ENCODE data around the gene DRC7.
"Not testable (repeated sequence)": the region's sequence is repeated elsewhere in the genome, so short reads cannot be mapped to it uniquely, and the experiment has no call there.

Gene DRC7

GRCh38 chr16:57739756-57740422 is 45.3 kb downstream of the DRC7 start:
- no peak for DNase-seq

DNA sequence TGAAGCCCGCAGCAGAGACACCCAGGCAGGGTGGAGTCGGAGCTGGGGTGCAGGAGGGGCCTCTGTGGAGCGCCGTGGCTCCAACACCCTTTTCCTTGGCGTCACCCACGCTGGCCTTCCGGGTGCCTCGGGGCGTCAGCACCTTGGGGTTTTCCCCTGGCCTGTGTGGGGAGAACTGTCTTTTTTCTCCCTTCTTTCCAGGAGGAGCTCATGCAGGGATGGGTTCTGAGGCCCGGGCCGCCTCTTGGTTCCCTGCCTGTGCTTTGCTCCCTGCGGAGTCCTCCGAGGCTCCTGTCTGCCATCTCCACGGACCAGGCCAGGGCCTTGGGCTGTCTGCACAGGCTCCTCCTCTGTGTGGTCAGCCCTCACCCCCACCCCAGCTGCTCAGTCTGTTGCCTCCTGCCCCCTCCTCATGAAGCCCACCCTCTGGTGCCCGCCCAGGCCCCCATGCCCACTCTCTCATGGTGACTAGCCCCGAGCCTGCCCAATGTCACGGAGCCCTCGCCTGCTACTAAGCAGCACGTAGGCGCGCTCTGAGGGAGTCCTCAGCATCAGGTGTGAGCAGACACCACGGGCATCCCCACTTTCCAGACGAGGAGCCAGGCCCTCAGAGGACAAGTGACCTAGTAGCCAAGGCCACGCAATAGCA is 45.9 kb downstream of the DRC7 start:
- DNase-seq: no peak

GRCh38 chr16:57741660-57742191 is 47.1 kb downstream of the DRC7 start:
- DNase-seq: no peak

DNA sequence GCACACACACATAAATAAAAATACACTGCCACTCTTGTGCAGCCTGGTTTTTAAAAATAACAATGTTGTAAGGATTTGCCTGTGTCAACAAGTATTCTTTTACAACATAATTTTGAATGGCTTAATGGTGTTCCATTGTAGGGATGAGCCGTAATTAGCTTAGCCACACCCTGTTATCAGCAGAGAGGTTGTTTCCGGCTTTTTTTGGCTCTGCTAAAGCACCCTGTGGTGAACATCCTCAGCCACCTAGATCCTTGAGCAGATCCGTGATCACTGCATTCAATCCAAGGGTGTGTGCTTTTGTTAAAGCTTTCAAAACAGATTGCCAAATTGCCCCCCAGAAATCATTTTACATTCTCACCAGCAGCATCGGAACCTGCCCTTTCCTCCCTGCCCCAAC is 47.9 kb downstream of the DRC7 start:
- no peak for DNase-seq

- no peak for DNase-seq
Observed at GRCh38 chr16:57743458-57743857, 48.9 kb downstream of the DRC7 start.

GRCh38 chr16:57743886-57744641 is 49.5 kb downstream of the DRC7 start:
- no peak for DNase-seq

GRCh38 chr16:57744642-57744903 is 50.0 kb downstream of the DRC7 start:
- no peak for DNase-seq

DNA sequence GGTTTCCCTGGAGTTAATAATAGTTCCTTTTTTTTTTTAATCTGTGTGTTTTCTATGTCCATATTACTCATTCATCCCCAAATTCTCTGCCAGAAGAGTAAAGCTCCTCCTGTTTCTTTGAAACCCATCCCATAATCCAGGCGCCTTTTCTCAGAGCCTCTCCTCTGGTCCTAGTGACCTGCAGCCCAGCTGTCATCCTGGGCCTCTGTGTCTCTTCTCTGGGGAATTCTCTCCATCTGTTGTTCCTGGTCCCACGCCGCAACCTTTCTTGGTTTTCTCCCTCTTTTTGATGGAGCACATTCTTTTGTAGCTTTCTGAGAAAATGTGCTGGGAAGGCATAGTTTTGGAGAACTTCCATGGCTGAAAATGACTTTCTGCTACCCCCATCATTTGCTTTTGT is 51.2 kb downstream of the DRC7 start:
- DNase-seq: no peak

DNA sequence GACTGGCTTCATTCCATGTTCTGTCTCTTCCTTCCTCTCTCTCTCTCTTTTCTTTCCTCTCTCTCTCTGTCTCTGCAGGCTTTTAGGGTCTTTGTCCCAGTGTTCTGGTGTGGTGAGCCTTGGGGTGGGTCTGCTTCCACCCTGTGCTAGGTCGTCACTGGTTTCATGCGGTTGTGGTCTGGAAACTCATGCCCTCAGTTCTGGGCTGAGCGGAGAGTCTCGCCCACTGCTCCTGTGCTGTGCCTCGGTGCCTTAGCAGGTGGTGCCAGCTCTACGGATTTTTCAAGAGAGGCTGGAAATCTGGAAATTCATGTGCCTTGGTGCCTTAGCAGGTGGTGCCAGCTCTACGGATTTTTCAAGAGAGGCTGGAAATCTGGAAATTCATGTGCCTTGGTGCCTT is 51.7 kb downstream of the DRC7 start:
- DNase-seq: not testable (repeated sequence)

- no peak for DNase-seq
Observed at GRCh38 chr16:57747091-57747490, 52.5 kb downstream of the DRC7 start.

GRCh38 chr16:57747496-57747895 is 52.9 kb downstream of the DRC7 start:
- no peak for DNase-seq

GRCh38 chr16:57747996-57748395 is 53.4 kb downstream of the DRC7 start:
- no peak for DNase-seq

DNA sequence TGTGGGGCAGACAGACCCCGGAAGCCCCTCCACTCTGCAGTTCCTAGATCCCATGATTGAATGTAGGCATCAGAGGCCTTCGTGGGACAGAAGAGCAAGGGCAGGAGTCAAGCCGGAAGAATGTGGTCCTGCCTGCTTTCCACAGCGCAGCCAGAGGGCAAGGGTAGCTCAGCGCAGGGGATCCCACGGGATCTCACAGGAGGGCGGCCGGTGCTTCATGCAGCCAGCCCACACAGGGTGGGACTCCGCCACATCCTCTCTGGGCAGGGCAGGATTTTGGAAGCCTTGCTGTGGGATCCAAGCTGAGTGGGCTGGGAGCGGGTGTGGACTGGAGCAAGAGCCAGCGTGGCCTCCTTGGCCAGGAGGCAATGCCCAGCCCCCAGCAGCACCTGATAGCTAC is 54.0 kb downstream of the DRC7 start:
- no peak for DNase-seq

DNA sequence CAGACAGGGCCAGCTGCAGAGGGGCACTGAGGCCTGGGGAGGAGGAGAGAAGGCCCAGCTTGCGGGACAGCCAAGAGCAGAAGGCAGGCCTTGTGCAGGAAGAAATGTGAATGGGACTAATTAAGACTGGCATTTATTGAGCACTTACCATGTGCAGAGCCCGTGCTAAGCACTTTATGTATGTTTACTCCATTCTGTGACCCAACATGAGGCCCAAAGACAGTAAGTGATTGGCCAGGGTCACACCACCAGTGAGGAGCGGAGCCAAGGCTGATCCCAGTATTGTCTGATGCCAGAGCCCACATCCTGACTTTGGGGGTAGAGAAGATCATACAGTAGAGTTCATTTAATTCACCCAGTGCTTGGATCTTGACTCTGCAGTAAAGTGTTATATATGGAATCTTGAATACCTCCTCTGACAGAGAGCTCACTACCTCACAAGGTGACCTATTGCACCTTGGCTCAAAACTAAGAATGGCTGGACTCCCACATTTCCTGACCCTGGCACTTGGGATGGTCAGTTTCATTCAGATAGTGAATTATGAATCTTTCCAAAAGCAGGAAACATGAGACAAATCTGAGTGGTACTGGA is 54.6 kb downstream of the DRC7 start:
- no peak for DNase-seq

GRCh38 chr16:57749856-57750452 is 55.3 kb downstream of the DRC7 start:
- no peak for DNase-seq

GRCh38 chr16:57750796-57751538 is 56.4 kb downstream of the DRC7 start:
- DNase-seq: no peak

DNA sequence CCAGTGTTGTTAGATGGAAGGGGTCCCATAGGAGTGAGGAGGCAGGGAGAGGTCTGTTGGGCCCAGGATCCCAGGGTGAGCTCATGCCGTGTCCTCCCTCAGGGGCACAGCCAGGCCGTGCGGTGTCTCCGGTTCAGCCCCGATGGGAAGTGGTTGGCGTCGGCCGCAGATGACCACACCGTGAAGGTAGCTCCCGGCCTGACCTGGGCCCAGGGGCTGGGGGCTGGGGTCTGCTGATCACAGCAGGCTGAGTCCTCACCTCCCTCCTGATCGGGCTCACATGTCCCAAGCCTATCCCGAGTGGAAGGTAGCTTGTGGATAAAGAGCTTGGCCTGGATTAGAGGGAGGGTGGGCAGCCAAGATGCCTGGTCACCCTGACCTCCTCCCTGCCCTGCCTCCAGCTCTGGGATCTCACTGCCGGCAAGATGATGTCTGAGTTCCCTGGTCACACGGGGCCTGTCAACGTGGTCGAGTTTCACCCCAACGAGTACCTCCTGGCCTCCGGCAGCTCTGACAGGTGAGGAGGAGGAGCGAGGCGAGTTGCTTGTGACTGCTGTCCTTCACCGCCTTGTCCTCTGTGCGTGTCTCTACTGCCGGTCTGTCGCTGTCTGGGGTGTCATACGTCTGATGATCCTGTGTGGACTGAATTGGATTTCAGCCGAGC is 57.1 kb downstream of the DRC7 start:
- no peak for DNase-seq

GRCh38 chr16:57752203-57752580 is 57.6 kb downstream of the DRC7 start:
- no peak for DNase-seq

GRCh38 chr16:57752581-57753447 is 58.2 kb downstream of the DRC7 start:
- DNase-seq: no peak

DNA sequence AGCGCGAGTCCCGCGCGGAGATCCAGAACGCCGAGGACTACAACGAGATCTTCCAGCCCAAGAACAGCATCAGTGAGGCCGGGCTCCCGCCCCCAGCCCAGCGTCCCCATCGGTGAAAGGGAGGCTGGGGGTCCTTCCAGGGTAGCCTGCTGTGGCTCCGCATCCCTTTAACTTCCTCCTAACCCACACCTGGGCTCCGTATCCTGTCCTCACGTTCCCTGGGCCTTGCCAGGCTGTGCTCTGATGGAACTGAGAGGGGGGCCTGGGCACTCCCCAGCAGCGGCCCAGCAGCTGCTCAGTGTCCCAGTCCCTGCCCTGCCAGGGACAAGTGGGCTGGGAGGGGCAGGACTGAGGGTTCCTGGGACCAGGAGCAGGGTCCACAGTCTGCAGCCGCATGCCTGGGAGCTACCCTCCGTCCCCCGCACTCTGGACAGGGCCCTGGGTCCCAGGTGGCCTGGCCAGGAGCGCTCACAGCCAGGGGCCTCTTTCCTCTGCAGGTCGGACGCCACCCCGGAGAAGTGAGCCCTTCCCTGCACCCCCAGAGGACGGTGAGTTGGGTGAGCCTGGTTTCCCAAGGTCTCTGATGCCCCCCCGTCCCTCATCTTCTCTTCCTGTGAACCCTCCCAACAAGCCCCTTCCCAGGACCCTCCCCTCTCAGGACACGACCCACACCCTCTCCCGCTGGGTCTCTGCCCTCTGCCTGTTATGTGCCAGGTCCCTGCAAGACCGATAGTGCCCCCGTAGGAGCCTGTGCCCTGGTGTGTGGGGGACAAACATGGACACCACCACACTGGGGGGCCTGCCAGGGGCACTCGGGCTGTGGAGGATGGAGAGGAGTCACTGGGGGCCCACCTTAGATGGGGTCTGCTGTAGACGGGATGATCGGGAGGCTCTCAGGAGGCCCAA is 59.1 kb downstream of the DRC7 start:
- no peak for DNase-seq
